HG02943 (cell line): ENCODE results near the gene MYH7B.

Experiments used
- ATAC-seq: cut with Tn5 transposase; IDR thresholded peaks from one replicate; pipeline ENCODE4 v1.9.1; 2021; ENCODE audit warnings: mild to moderate bottlenecking, low read depth, moderate library complexity; ENCODE audit not compliant: unreplicated experiment

MYH7B gene

DNA sequence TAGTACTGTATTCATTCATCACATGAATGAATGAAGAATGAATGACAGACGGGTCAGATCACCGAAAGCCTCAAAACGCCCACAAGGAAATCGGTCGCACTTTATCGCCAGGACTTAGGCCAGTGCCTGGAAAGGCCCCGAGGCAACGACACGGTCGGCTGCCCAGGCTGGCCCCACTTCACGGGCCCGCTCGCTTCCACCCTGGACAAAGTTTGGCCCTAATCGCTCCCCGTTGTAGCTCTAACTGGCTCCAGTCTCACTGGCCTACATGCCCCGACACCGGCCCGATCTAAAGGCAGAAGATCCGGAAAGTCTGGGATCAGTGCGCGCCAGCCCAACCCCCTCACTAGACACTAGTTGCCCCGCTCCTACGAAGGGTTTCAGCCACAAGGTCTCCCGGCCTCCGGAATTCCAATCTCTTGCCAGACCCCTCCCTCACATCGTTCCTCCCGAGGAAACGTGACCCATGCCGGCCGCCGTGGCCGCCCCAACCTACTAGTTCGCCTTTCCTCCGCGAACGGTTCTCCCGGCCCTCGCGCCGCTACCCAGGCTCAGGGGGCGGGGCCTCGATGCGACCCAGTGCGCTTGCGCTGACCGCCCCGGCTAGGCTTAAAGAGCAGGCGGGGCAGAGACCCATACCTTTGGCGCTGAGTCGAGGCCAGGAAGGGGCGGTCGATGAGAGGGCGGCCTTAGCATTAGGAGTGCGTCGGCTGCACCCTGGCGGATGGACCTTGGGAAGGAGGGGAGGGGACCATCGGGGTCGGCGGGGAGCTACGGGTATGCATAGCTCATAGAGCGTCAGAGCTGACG is at the start of gene MYH7B, which contains the start of gene GSS:
MYH7B (plus strand) TSS at position 638 of the 810 bp plus-strand sequence. CDS start 22,138 bp downstream, outside the sequence.
GSS (minus strand) TSS at position 576 of the 810 bp plus-strand sequence. CDS start 3,954 bp downstream, outside the sequence.
- ATAC-seq: peak; percentile 81

DNA sequence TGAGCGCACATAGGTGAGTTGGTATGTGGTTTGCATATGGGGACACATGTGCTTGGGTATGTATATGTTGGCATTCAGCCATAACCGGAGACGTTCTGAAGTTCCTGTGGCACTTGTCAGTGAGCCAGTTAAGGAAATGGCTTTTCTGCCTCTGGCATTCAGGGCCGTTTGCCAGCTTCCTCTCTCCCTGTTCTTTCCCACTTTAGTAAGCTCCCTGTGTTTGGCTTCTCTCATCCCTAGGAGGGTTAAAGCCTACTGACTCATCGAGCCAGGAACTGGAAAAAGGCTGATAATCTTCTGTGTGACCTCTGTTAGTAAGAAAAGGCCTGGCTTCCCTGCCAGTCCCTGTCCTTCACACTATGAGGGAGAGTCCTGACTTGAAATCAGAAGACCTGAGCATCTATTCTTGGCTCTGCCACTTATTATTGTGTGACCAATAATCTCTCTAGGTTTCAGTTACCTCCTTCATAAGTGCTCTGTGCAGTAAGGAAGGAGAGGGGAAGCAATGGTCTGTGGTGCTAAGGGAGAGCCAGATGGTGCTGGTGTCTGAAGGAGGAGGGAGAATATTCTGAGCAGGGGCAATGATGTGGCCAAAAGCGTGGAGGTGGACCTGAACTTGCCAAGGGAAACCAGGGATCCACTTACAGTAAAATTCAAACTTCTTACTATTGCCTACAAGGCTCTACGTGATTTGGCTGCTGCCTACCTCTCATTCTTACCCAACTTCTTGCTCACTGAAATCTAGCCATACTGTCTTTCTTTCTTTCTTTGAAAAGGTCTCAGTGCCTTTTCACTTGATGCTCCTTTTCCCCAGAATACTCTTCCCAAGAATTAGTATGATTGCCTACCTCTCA is 47.8 kb upstream of the MYH7B start:
- no peak for ATAC-seq

DNA sequence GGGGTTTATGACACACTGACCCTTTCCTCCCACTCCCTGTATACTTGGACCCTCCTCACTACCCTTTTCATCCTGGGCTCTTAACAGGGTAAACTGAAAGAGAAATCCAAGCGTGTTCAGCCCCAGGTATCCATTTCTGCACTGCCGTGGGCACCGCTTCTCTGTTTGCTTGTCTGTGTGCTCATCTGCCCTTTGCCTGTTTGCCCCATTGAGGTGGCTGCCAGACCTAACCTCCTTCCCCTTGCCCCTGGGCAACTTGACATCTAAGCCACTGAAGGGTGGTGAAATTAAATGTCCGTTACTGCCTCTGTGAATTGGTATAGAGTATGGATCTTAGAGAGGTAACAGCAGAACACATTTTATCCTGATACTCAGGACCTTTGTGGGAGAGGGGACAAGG is 40.5 kb upstream of the MYH7B start:
- ATAC-seq: no peak

DNA sequence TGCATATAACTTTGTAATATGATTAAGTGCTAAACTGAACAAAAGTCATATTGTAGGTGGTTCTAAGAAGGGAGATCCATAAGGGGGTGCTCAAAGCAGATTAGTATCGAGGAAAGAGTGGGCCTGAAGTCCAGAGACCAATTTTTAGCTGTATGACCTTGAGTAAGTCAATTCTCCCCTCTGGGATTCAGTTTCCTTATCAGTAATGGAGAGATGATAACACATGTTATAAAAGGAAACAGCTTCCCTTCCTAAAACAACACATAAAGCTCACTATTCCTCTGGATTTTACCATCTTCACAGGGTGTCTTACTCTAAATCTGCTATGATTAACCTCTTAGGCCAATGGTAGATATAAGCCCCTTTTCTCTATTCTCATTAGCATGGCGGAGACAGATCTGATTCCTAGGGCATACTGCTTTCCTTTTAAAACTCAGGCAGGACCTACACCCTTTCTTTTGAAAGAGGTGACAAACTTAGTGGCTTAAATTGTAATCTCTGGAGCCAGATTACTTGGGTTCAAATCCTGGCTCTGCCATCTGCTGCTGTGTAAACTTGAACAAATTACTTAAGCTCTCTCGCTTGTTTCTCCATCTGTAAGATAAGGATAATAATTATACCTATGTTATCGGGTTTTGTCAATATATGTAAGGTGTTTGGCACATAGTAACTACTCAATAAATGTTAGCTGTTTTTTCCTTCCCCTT is 39.8 kb upstream of the MYH7B start:
- ATAC-seq: no peak

DNA sequence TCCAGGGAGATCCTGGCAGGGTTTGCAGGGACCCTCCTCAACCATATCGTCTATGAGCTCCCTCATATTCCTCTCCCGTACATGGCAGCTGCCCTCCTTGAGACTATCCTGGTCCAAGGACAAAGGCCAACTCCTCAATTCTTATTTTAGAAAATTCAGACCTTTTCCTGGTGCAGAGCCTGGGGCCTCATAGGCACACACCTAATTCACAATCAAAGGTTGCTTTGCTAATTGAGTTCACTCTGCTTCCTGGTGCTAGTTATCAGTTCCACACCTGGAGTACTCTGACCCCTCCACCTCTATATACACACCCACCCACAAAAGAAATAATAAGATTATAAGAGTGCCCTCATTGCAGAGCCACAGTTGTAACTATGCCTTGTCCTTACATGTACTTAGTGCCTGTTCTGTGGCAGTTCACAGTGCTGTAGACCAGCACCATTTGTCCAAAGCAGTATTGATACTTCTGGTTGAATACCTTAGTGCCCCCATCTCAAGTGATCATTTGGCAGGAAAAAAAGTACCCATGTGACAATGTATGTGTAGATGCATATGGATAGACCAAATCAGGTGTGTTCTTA is 38.8 kb upstream of the MYH7B start:
- no peak for ATAC-seq

DNA sequence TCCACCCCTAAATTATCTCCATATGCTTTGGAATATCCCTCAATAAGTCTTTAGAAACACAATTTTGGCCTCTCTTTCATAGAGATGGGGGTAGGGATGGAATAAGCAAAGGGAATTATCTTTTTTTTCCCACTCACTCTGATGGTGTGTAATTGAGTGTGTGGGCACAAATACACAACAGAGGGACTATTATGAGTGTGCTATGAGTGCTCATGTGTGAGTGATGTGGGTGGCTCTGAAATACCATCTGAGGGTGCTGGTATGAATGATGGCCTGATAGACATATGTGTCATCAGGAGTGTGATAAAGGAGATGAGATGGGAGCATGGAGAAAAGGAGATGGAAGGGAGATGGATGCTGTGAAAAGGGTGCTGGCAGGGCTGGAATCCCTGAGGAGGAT is 35.6 kb upstream of the MYH7B start:
- ATAC-seq: no peak

DNA sequence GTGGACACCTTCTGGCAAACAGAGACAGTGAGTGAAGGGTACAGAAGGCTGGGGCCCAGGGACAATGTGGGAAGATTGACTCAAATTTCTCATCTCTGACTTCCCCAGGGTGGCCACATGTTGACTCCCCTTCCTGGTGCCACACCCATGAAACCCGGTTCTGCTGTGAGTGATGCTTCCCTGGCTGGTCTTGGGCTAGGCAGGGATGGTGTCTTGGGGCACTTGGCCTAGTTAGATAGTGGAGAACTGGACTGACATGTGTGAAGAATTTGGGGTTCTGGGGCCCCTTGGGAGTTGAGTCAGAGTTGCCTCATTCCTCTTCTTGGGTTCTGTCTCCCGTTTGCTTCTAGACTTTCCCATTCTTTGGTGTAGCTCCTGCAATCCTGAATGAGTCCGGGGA is 34.2 kb upstream of the MYH7B start:
- ATAC-seq: no peak

DNA sequence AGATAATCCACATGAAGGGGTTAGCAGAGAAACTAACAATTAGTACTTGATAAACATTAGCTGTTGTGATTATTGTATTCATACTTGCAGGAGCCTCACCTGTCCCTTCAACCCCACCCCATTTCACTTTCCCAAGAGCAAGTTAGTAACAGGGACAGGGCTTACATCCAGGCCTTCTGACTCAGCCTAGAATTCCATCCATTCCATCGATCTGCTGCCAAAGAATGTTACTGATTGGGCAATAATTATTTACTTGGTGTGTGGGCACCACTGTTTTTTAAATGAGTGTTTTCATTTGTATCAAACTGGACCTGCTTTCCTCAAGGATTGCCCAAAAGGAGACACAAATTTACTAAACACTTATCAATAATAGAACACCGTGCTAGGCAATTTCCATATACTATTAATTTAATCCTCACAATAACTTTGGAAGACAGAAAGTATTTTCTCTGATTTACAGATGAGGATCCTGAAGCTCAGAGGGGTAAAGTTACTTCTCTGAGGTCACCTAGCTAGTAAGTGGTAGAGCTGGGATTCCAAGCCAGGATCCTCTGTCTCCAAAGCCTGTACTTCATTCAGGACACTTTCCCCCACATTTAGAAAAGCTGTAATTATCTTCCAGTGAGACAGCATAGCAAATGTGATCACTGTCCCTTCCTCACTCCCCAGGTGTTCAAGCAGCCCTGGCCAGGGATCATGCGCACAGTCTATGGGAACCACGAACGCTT is 32.9 kb upstream of the MYH7B start:
- no peak for ATAC-seq

DNA sequence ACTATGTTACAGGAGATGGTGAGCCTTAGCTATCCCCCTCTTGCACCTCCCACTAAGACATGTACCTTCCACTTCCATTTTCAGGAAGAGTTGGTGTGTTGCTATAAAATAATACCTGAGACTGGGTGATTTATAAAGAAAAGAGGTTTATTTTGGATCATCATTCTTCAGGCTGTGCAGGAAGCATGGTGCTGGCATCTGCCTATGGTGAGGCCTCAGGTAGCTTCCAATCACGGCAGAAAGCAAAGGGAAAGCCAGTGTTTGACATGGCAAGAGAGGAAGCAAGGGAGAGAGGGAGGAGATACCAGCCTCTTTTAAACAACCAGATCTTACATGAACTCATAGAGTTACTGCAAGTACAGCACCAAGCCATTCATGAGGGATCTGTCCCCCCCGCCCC is 32.3 kb upstream of the MYH7B start:
- ATAC-seq: no peak

DNA sequence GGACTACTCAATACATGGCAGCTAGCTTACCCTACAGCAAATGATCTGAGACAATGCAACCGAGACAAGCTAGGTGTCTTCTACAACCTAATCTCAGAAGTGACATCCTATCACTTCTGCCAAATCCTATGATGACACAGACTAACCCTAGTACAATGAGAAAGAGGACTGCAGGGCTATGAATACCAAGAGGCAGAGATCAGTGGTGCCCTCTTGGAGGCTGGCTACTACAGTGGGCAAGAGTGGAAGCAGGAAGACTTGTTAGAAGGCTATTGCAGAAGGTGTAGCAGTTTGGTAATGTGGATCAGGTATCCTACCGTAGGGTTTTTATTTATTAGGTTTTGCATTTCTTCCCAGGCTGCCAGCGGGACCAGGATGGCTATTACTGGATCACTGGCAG is 30.3 kb upstream of the MYH7B start:
- ATAC-seq: no peak

DNA sequence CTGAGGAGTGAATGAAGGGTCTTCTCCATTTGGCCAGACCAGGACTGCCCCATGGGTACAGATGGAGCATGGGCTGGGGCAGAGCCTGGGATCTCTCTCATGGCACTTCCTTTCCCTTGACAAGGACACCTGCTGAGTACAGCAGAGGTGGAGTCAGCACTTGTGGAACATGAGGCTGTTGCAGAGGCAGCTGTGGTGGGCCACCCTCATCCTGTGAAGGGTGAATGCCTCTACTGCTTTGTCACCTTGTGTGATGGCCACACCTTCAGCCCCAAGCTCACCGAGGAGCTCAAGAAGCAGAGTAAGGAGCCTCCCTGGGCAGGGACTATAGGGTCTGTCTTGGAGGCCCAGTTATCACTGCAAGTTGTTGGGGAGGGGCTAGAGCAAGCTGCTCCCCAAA is 29.7 kb upstream of the MYH7B start:
- ATAC-seq: no peak

DNA sequence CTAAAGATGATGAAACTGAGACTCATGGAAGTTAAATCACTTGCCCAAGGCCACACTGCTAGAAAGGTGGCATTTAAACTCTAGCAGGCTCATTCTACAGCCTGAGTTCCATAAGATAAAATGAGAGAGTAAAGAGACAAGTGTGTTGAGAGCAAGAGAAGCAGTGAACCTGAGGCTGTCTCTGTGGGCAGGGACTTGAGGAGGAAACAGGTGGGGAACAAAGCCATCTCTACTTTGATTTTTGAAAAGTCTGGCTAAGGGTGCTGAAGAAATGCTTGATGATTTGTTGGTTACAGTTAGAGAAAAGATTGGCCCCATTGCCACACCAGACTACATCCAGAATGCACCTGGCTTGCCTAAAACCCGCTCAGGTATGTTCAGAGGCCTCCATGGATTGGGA is 29.1 kb upstream of the MYH7B start:
- no peak for ATAC-seq

DNA sequence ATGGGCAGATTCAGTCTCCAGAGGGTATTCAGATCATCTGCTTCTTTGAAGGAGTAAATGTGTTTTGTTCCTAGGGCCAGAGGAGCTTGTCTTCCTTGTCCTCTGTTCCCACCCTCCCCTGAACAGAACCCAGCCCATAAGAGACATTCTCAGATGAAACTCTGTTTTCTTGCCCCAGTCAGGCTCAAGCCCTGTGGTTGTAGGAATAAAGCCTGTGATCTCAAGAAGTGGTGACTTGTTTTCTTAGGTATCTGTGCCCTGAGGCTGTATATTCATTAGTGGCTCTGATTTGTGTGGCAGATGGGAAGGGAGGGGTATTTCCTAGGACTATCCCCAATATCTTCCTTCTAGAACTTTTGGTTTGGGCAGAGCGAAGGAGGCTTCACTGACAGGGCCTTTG is 27.9 kb upstream of the MYH7B start:
- ATAC-seq: no peak

DNA sequence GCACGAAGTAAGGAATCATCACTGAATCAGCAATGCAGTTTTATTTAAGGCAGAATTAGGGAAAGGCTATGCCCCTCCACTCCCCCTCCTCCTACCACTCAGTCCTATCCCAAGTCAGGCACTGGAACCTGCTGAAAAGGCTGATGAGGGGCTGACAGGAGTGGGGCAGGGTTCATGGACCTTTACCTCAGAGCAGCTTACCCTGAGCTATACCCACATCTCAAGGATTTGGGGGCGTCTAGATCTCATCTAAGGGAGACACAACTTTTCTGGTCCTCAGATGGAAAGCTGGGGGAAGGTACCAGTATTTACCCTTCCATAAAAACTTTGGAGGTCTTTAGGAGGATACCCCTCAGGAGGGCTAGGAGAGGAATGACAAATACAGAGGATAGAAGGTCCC is 27.3 kb upstream of the MYH7B start:
- no peak for ATAC-seq

DNA sequence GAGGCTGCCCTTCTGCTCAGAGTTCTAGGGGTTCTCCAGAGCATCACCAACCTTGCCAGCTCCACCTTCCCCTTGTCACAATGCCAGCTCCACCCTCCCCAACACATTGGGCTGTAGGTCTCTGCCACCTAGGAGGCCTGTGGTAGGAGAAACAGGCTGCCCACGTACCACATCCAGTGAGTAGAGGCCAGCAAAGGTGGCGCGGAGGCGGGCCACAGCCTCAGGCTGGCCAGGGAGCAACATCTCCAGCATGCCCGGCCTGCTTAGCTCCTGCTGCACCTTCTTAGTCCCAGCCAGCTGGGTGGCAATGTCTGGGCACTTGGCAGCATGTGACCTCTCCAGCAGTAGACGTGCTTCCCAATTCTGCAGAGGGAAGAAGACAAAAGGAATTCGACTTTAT is 23.9 kb upstream of the MYH7B start:
- no peak for ATAC-seq

DNA sequence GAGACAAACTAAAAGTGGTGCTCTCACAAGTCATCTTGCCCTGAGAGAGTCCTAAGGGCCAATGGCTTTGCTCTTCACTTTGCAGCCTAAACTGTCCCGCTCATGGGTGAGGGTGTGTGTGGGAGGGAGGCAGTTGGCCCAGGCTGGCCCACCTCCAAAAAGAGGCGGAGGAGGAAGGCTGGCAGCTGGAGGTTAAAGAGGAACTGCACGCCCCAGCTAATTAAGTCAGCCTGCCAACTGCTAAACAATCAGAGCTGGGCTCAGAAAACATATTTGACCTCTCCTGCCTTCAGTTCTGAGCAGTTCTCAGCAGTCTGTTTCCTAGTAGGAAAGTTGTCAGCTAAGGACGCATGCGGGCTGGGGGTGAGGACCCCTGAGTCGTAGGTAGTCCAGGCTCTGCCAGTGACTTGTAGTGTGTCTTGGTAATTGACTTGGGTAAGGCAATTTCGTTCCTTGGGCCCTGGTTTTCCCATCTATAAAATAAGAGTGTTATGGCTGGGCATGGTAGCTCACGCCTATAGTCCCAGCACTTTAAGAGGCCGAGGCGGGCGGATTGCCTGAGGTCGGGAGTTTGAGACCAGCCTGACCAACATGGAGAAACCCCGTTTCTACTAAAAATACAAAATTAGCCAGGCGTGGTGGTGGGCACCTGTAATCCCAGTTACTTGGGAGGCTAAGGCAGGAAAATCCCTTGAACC is 17.1 kb upstream of the MYH7B start:
- ATAC-seq: no peak

DNA sequence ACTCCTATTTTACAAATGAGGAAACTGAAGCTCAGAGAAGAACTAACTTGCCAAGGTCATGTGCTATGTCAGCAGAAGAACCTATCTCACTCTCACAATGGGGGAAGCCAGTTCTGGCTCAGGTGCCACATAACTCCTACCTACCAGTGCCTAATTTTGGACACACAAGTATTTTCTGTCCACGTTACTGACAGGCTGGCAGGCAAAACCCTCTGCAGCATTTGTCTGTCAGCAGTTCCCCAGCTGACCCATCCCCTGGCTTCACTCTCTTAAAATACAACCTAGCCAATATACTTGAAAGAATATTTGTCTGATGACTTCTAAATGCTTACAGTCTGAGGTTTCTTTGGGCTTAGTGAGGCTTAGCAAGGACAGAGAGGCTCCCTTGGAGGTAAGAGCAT is 15.6 kb upstream of the MYH7B start:
- ATAC-seq: no peak

DNA sequence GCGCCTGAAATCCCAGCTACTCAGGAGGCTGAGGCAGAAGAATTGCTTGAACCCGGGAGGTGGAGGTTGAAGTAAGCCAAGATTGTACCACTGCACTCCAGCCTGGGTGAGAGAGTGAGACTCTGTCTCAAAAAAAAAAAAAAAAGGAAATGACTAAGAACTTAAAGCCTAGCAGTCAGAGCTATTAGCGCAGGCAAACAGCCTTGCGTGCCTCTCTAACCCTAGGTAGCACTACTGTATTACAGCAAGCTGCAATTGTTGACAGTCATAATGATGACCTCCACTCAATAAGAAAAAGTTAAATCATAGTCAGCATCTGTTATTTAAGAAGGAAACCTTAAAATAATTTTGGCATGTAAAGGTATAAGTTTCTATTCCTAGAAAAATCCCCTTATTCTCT is 14.4 kb upstream of the MYH7B start:
- ATAC-seq: no peak

DNA sequence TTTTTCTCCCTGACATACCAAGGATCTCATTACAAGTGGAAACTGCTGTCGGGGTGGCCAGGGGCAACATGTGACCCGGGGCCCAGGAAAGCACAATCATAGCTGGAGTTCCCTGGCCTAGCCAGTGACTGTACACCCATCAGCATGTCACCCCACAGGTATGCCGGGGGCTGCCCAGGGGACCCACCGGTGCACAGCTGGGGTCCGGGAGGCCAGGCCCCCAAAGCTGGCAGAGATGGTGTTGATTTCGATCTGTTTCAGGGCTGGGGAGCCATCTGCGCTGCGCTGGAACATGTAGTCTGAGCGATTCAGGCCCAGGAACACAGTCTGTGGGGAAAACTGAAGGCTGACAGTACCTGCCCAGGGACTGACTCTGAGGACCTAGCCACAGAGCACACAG is 13.4 kb upstream of the MYH7B start:
- no peak for ATAC-seq
